GM21360 (cell line): ENCODE measurements around the gene STXBP5.

Source experiments
- ATAC-seq: cut with Tn5 transposase; IDR thresholded peaks from one replicate; pipeline ENCODE4 v1.9.1; 2021; ENCODE audit warnings: mild to moderate bottlenecking, moderate library complexity; ENCODE audit not compliant: unreplicated experiment

Gene STXBP5

GRCh38 chr6:147287869-147288271, 83.7 kb downstream of the STXBP5 start:
- no peak for ATAC-seq

DNA sequence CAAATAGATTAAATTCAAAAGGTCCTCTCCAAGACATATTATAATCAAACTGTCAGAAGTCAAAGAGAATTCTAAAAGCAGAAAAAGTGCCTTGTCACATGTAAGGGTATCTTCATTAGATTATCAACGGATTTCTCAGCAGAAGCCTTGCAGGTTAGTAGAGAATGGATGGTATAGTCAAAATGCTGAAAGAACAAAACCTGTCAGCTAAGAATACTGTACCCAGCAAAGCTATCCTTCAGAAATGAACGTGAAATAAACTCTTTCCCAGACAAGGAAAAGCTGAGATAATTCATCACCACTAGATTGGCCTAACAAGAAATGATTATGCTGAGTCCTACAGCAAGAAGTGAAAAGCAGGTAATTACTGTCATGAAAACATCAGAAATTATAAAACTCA, 92.9 kb downstream of the STXBP5 start:
- ATAC-seq: no peak

DNA sequence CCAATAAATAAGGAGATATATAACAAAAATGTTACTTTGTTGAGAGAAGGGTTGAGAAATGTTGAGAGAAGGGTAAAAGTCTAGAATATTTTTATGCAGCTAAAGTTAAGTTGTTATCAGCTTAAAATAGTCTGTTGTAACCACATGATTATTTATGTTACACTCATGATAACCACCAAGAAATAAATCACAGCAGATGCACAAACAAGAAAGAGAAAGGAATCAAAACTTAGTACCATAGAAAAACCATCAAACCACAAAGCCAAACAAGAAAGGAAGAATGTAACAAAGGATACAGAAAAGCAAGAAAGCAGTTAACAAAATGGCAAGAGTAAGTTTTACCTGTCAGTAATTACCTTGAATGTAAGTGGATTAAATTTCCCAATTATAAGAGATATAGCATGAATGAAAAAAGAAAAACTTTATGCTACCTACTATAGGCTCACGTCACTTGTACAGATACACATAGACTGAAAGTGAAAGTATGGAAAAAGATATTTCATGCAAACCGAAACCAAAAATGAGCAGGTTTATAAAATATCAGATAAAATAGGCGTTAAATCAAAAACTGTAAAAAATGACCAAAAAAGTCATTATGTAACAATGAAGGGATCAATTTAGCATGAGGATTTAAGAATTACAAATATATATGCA, 93.6 kb downstream of the STXBP5 start:
- no peak for ATAC-seq

GRCh38 chr6:147298461-147298860, 94.2 kb downstream of the STXBP5 start:
- no peak for ATAC-seq

- ATAC-seq: no peak
Observed at GRCh38 chr6:147299035-147299434, 94.8 kb downstream of the STXBP5 start.

DNA sequence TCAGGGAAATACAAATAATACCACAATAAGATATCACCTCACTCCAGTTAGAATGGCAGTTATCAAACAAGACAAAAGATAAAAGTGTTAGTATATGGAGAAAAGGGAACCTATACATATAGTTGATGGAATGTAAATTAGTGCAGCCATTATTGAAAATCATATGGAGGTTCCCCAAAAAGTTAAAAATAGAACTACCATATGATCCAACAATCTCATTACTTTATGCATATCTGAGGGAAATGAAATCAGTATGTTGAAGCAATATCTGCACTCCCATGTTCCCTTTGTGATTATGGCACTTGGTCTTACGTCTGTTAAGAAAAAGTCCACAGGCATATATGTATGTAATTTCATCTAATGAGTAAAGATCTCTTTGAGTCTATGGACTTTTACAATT, 96.9 kb downstream of the STXBP5 start:
- ATAC-seq: no peak

GRCh38 chr6:147304016-147304415, 99.8 kb downstream of the STXBP5 start:
- no peak for ATAC-seq

DNA sequence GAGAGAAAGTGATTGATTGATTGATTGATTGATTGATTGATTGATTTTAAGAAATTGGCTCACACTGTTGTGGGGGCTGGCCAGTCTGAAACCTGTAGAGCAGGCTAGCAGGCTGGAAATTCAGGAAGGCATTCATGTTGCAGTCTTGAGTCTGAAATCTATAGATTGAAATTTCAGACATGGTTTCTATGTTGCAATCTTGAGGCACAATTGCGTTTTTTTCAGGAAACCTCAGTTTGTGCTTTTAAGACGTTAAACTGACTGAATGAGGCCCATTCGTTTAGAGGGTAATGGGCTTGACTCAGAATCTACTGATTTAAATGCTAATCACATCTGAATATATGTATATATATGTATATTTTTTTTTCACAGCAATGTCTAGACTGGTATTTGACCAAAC, 106.3 kb downstream of the STXBP5 start:
- ATAC-seq: no peak

DNA sequence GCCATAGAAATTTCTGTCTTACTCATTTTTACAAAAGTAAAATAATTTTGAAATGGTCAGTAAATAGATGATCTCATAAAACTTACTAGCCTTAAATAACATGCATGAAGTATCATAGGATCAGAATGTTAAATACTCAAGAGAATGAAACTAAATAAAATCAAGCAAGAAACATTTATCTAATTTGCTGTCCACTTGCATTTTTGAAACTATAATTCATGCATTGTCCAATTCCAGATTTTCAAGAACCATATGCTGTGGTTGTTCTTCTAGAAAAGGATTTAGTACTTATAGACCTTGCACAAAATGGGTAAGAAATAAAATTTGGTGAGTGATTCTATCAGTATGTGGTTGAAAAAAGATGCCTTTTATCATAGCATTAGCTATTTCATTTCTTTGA, 107.0 kb downstream of the STXBP5 start:
- ATAC-seq: no peak

GRCh38 chr6:147321260-147321659, 117.0 kb downstream of the STXBP5 start:
- ATAC-seq: no peak

DNA sequence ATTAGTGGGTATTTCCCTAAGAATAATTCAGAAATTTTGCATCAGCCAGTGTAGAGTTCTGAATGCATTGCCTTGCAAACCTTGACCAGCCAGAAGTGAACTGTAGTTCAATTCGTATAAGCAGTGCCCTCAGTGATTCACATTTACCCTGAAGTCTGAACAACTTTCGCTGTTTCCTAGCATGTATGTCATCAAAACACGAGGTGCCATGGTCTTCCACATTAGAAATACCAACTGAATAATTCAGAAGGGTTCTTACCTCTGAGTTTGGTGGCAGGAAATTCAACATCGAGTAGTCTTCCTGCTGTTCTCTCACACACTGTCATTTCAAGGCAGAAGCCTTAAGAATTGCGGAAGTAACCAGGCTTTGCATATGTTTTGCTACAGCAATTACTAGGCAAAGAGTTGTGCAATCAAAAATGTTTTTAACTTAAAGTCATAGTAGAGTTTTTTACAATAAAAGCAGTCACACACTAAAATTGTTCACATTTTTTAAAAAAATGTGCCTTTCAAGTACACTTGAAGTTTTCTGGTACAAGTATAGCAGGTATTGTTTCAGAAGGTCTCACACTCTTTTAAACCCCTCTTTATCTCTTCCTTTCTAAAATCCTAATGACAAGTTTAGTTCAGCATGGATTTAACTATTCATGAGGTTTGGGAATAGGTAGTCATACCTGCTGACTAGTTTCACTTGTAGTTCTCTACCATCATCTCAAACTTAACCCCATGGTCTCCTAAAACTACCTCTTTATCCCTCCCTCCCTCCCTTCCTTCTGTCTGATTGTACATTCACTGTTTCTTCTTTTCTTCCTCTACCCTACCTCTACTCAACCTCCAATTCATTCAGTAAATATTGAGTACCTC, 118.3 kb downstream of the STXBP5 start:
- peak; percentile 99 for ATAC-seq

- no peak for ATAC-seq
Observed at GRCh38 chr6:147325557-147325956, 121.3 kb downstream of the STXBP5 start.

GRCh38 chr6:147331401-147331800, 127.2 kb downstream of the STXBP5 start:
- ATAC-seq: no peak

- ATAC-seq: no peak
Observed at GRCh38 chr6:147337921-147338320, 133.7 kb downstream of the STXBP5 start.

- ATAC-seq: no peak
Observed at GRCh38 chr6:147341486-147341885, 137.3 kb downstream of the STXBP5 start.

- ATAC-seq: no peak
Observed at GRCh38 chr6:147345902-147346301, 141.7 kb downstream of the STXBP5 start.

DNA sequence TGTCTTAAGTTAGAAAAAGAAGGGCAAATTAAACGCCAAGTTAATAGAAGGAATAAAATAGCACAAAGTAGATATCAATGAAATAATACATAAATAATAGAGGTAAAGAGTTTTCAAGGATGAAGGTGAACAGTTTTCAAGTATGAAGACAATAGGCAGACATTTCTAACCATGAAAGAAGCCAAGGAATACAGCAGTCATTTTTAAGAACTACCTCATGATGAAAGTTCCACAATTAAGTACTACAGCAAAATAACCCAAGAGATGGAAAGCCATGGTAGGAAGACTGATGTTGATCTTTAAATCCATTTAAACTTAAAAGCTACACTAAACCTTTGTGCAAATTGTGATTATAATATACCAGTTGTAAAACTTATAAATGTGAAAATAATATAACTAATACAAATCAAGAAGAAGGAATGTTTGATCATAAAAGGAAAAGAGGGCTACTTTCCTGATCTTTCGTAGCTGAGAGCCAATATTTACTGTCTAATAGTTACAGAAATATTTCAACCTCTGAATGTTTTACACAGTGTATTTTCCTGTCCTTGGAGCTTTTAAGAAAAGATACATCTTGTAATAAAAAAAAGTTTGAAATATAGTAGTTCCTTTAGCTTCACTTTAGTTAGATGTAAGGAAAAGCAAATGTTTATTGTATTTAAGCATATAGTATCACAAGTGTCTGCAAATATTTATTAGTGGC, 143.1 kb downstream of the STXBP5 start:
- ATAC-seq: no peak

DNA sequence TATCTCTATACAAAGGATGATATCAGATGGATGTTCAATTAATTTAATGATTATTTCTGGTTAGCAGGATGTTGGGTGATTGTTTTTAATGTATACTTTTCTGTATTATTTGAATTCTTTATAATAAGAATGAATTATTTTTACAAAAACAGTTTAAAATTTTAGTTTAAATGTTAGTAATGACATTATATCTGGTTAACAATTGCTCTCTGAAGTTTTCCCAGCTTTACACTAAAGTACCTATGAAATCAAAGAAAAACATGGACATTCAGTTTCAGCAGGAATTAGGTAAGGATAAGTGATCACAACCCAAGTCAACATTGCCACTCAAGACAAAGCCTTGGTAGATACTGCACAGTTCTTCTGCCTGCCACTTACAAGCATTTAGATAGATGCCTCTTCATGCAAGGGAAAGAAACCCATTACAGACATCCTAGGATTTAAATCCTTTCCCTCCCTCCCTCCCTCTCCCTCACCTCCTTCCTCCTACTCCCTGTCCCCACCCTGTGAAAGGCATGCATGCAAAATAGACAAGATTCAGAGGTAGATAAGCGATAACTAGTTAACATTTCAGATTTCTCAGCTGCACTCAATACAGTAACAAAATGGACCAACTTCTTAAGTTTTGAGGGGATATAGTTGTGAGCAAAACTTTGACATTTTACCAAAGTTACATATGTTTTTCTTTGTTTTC, 143.8 kb downstream of the STXBP5 start:
- no peak for ATAC-seq

DNA sequence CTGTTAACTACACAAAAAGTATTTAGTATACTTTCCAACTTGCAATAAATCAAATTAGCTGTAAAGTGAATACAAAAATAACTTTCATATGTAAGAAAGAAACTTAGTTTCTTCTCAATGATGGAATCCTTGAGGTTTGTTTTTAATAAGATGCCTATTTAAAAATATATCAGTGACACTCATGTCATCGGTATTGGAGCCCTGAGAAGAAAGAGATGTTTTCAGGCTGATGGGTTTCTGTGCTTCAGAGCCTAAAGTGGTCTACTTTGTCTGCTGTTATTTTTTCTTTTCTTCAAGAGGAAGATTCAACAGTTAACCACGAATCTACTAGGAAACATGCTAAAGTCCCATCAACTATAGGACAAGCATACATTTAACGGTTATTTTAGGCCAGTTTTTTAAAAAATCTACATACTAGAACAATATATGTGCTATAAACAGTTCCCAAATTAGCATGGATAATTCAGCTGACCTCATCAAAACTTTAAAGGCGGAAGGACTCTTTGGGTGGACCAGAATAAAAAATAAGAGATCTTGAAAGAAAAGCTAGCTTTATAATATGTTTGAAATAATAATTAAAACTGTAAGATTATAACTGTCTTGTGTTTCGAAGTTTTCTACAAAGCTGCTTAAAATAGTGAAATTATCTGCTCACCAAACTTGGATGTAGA, 157.2 kb downstream of the STXBP5 start:
- ATAC-seq: no peak

- ATAC-seq: no peak
Observed at GRCh38 chr6:147366290-147366689, 162.1 kb downstream of the STXBP5 start.

DNA sequence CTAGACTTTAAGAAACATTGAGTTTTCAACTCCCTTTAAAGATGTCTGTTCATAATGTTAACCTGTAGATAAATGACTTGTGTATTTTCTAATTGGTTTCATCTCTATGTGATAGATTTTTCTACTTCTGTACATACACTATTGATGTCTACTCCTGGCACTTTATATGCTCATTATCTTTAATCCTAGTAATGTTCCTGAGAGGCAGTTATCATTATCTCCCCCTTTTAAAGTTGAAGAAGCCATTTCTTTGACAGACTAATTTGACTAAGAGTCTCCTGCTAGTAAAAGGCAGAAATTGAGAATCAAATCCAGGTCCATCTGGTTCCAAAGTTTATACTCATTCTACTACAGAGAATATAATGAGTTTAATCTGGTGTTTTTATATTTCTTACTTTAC, 167.1 kb downstream of the STXBP5 start:
- ATAC-seq: no peak
